DND-41 (cell line): ENCODE results near the gene KATNA1.

Experiments used
- EZH2 ChIP-seq: IDR thresholded peaks from 3 replicates; pipeline ENCODE4 v1.6.1; 2012; ENCODE audit warnings: borderline replicate concordance, low read depth, mild to moderate bottlenecking, moderate library complexity, low read length, inconsistent platforms; ENCODE audit not compliant: severe bottlenecking
- TF ChIP-seq, protein P1 (sequence below): IDR thresholded peaks from 2 replicates; pipeline ENCODE4 v1.5.1; 2012; ENCODE audit warnings: borderline replicate concordance, low read length, moderate library complexity, mild to moderate bottlenecking; ENCODE audit not compliant: poor library complexity, severe bottlenecking; ENCODE audit errors: extremely low read depth

DNA sequence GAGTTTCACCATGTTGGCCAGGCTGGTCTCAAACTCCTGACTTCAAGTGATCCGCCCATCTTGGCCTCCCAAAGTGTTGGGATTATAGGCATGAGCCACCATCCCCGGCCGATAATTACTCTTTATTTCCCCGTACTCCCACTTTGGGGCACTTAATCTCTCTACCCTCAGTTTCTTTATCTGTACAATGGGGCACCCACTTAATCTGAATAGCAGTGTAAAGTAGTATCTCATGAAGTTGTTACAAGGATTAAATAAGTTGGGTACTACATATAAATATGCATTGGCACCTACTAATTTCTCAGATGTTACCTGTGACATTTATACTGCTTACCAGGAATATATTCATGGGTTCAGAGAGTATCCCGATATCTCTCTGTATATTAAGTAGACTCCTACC is 67.2 kb downstream of the KATNA1 start:
- TF ChIP-seq, protein P1, sequence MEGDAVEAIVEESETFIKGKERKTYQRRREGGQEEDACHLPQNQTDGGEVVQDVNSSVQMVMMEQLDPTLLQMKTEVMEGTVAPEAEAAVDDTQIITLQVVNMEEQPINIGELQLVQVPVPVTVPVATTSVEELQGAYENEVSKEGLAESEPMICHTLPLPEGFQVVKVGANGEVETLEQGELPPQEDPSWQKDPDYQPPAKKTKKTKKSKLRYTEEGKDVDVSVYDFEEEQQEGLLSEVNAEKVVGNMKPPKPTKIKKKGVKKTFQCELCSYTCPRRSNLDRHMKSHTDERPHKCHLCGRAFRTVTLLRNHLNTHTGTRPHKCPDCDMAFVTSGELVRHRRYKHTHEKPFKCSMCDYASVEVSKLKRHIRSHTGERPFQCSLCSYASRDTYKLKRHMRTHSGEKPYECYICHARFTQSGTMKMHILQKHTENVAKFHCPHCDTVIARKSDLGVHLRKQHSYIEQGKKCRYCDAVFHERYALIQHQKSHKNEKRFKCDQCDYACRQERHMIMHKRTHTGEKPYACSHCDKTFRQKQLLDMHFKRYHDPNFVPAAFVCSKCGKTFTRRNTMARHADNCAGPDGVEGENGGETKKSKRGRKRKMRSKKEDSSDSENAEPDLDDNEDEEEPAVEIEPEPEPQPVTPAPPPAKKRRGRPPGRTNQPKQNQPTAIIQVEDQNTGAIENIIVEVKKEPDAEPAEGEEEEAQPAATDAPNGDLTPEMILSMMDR: no peak
- no peak for TF ChIP-seq EZH2
